NCI-H2081 (cell line): ENCODE results near the gene NFE2L3.

Experiments
- DNase-seq, 2 experiments: peaks; one replicate each; lab custom pipeline; 2025; lab: John Stamatoyannopoulos, UW

Gene NFE2L3

GRCh38 chr7:26199301-26200037 is 47.5 kb downstream of the NFE2L3 start:
- DNase-seq: peak; percentile 74 to 76

GRCh38 chr7:26200038-26200443 is 48.0 kb downstream of the NFE2L3 start:
- DNase-seq: peak; percentile 74 to 76

DNA sequence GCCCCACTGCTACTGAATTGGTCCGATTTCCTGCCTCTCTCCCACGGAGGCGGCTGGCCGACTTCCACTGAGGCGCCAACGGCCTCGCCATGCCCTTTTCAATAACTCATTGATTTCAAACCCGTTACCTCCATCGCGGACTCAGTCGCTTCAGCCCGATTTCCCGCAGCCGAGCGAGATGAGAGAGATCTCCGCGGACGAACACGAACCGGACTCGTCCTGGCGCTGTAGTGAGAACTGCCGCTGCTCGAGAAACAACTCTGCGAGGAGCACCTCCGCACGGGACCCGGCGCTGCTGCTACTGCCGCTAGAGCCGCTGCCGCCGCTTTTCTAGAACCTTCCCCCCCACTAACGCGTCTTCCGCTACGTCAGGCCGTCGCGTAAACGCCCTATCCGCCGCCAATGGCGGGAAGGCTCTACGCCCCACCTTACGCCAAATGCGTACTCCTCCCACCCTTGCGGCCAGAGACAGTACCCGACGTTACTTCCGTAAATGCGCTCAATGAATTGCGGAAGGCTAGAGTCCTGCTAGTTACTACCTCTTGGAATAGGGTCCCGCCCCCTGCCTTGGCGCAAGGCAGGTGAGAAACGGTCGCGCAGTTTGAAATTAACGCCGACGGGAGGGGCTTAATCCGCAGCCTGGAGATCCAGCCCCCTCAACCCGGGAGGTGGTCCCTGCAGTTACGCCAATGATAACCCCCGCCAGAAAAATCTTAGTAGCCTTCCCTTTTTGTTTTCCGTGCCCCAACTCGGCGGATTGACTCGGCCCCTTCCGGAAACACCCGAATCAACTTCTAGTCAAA is 48.6 kb downstream of the NFE2L3 start, which contains the start of gene HNRNPA2B1:
Gene HNRNPA2B1 (minus strand): TSS at position 303 of the 803 bp plus-strand sequence. CDS start 169 bp downstream, at position 134.
- DNase-seq: peak; percentile 99 to 100

DNA sequence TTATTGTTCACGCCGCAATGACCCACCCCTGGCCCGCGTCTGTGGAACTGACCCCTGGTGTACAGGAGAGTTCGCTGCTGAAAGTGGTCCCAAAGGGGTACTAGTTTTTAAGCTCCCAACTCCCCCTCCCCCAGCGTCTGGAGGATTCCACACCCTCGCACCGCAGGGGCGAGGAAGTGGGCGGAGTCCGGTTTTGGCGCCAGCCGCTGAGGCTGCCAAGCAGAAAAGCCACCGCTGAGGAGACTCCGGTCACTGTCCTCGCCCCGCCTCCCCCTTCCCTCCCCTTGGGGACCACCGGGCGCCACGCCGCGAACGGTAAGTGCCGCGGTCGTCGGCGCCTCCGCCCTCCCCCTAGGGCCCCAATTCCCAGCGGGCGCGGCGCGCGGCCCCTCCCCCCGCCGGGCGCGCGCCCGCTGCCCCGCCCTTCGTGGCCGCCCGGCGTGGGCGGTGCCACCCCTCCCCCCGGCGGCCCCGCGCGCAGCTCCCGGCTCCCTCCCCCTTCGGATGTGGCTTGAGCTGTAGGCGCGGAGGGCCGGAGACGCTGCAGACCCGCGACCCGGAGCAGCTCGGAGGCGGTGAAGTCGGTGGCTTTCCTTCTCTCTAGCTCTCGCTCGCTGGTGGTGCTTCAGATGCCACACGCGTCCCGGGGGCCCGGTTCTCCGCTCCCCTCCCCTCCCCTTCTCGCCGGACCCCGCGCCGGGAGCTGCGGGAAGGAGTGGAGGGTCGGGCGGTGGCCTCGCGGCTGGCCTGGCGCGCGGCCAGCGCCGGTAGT is 49.4 kb downstream of the NFE2L3 start, which contains the start of gene CBX3:
Gene CBX3 (plus strand): TSS at position 499 of the 772 bp plus-strand sequence. CDS start 1,254 bp downstream, outside the sequence.
- peak; percentile 95 to 96 for DNase-seq

GRCh38 chr7:26202019-26202990 is 50.3 kb downstream of the NFE2L3 start:
- peak; percentile 41 to 54 for DNase-seq

GRCh38 chr7:26203016-26203415 is 51.0 kb downstream of the NFE2L3 start:
- no peak for DNase-seq

DNA sequence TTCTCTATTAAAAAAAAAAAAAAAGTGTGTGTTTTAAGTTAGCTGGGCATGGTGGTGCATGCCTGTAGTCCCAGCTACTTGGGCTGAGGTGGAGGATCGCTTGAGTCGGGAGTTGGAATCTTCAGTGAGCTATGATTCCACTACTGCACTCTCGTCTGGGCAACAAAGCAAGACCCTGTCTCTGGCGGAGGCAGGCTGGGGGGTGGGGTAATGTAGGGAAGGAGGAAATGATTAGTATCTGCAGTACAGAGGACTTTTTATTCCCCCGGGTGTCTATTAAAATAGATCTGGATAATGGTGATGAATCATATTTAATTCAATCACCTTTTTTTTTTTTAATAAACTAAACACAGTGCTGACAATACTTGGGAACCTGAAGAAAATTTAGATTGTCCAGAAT is 56.0 kb downstream of the NFE2L3 start:
- DNase-seq: no peak

GRCh38 chr7:26212921-26213718 is 61.1 kb downstream of the NFE2L3 start:
- no peak for DNase-seq

DNA sequence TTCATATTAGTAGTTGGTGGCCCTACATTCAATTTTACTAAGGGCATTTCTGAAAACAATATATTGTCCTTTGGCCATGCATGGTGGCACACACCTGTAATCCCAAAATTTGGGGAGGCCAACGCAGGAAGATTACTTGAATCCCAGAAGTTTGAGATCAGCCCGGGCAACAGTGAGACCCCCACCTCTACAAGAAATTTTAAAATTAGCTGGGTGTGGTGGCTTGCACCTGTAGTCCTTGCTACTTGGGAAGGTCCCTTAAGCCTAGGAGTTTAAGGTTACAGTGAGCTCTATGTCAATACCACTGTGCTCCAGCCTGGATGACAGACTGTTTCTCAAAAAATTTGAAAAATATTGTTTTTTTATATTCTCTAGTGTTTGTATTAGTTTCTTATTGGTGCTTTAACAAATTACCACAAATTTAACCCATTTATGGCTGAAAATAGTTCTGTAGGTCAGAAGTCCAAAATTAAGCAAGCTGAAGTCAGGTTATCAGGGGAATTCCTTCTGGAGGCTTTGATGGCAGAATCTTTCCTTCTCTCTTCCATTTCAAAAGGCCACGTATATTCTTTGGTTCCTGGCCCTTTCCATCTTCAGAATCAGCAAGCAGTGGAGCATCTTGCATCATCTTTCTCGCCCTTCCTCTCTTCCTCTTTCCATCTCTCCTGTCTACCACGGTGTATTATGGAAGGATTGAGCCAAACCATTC is 62.0 kb downstream of the NFE2L3 start:
- DNase-seq: no peak

- DNase-seq: no peak
These were observed 64.1 kb downstream of the NFE2L3 start for GRCh38 chr7:26216049-26216448.

DNA sequence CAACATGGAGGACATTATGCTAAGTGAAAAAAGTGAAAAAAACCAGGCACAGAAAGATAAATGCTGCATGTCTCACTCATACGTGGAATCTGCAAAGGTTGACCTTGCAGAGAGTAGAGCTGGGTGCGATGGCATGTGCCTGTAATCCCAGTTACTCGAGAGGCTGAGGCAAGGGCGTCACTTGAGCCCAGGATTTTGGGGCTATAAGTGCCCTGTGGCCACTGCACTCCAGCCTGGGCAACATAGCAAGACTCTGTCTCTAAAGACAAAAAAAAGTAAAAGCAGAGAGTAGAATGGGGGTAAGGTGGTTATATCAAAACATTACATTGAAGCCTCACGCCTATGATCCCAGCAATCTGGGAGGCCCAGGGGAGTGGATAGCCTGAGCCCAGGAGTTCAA is 72.4 kb downstream of the NFE2L3 start:
- DNase-seq: no peak

- no peak for DNase-seq
These were observed 76.0 kb downstream of the NFE2L3 start for GRCh38 chr7:26227987-26228386.

GRCh38 chr7:26233902-26234511 is 82.0 kb downstream of the NFE2L3 start:
- no peak for DNase-seq
